ENCODE data around the gene CD8A.

DNA sequence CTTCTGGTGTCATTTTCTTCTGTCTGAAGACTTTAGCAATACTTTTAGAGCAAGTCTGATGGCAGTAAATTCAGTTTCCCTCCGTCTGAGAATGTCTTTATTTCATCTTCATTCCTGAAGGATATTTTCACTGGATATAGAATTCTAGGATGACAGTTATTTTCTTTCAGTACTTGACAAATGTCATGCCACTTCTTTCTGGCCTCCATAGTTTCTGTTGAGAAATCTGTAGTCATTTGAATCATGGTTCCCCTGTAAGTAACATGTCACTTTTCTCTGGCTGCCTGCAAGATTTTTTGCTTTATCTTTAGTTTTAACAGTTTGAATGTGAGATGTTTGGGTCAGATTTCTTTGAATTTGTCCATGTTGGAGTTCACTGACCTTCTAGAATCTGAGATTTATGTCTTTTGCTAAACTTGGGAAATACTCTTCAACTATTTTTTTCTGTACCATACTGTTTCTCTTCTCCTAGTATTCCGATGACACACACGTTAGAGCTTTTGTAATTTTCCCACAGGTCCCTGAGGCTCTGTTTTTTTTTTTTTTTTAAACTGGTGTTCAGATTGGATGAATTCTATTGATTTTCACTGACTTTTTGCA, 40.4 kb downstream of the CD8A start:
- TF ChIP-seq CTCF (conservative IDR thresholded peaks at IDR 0.05 in 1 of 2, IDR thresholded peaks at IDR 0.05 in 1 of 2; ENCODE audit: extremely low read depth in 1 of 2, insufficient read depth in 1 of 2, low read depth in 1 of 2, low read length in 2 of 2): no peak
- TF ChIP-seq EZH2 (IDR thresholded peaks at IDR 0.05; ENCODE audit: borderline replicate concordance, low read length): no peak
